HCT116 (cell line): Measurements from ENCODE around the gene UXS1. TPM values are rescaled to one million over a fixed set of nuclear protein-coding genes. Genes with fewer than 3 reads are reported as not detected.

Experiments
- ATAC-seq: fragments of 200-7000 bp; cut with Tn5 transposase; 2 replicates; pipeline ENCODE4 v1.9.1; 2020; ENCODE audit warnings: mild to moderate bottlenecking, moderate library complexity
- BruUV-seq: library from RNA; stranded (reverse); fragments of 400-500 nt; replicated peaks from 2 replicates; lab custom pipeline; 2021; lab: Mats Ljungman, UMichigan
- CTCF ChIA-PET: fragments of 300-600 bp; sonication (Branson Sonifier 250); formaldehyde crosslinking; loops from one replicate; lab custom pipeline; 2021; ENCODE audit warnings: antibody characterized with exemption; lab: Charles Lee
- POLR2A ChIA-PET: fragments of 300-600, 350-600 bp; sonication (Branson Sonifier 250); formaldehyde crosslinking; loops from one replicate; lab custom pipeline; 2021; ENCODE audit warnings: antibody characterized with exemption; lab: Charles Lee
- RAD21 ChIA-PET, 2 experiments: fragments of 300-600 bp; sonication (Branson Sonifier 250); formaldehyde crosslinking; loops; one replicate each; lab custom pipeline; 2023; ENCODE audit warnings: low total read pairs in 2 of 2; ENCODE audit not compliant: uncharacterized antibody in 2 of 2, unreplicated experiment in 2 of 2, low non-redundant PET in 1 of 2; lab: Charles Lee
- DNase-seq: peaks from one replicate; pipeline ENCODE4 v3.0.0-alpha.2; 2010; ENCODE audit warnings: low read depth, low spot score
- H2AFZ ChIP-seq: fragments of 200-600 bp; shearing (Covaris generic), sonication (generic); 2 replicates; pipeline ENCODE4 v1.6.1; 2017; ENCODE audit warnings: low read depth, mixed run types, mixed read lengths, antibody characterized with exemption, low read length; ENCODE audit not compliant: poor library complexity, severe bottlenecking
- H3K27ac ChIP-seq: 2 replicates; pipeline ENCODE4 v1.5.1; 2012; ENCODE audit warnings: low read depth, low read length
- H3K27me3 ChIP-seq: fragments of 200-600 bp; sonication (generic); 2 replicates; pipeline ENCODE4 v1.6.1; 2016; ENCODE audit warnings: mixed run types, low read length, mixed read lengths; ENCODE audit not compliant: insufficient read depth
- H3K36me3 ChIP-seq, 2 experiments: fragments of 200-500 bp in 1 of 2; fragments of 200-600 bp in 1 of 2; sonication (Bioruptor generic) in 1 of 2; sonication (generic) in 1 of 2; 2 replicates each; pipeline versions ENCODE4 v1.5.1 to v1.6.1; 2014 to 2016; ENCODE audit warnings: low read length in 2 of 2, inconsistent platforms in 1 of 2, mixed read lengths in 1 of 2, mixed run types in 1 of 2; ENCODE audit not compliant: insufficient read depth in 2 of 2, control insufficient read depth in 1 of 2
- H3K4me1 ChIP-seq, 2 experiments: fragments of 200-600 bp in 1 of 2; sonication (generic) in 1 of 2; 2 replicates each; pipeline versions ENCODE4 v1.5.1 to v1.6.1; 2012 to 2017; ENCODE audit warnings: low read length in 2 of 2, inconsistent platforms in 1 of 2, mild to moderate bottlenecking in 1 of 2, mixed read lengths in 1 of 2, mixed run types in 1 of 2, moderate library complexity in 1 of 2; ENCODE audit not compliant: insufficient read depth in 2 of 2, control insufficient read depth in 1 of 2
- H3K4me2 ChIP-seq: fragments of 200-600 bp; sonication (generic); 2 replicates; pipeline ENCODE4 v1.6.1; 2017; ENCODE audit warnings: mixed run types, low read length, mixed read lengths
- H3K4me3 ChIP-seq, 2 experiments: fragments of 200-600 bp in 1 of 2; sonication (generic) in 1 of 2; replicated peaks in 1 of 2; 2 replicates each; pipeline ENCODE4 v1.5.1; 2011 to 2016; ENCODE audit warnings: low read length in 2 of 2, control low read depth in 1 of 2, low read depth in 1 of 2, mild to moderate bottlenecking in 1 of 2, mixed read lengths in 1 of 2, mixed run types in 1 of 2
- H3K79me2 ChIP-seq: fragments of 200-600 bp; sonication (generic); 2 replicates; pipeline ENCODE4 v1.6.1; 2017; ENCODE audit warnings: mild to moderate bottlenecking, mixed run types, low read length, moderate library complexity, mixed read lengths; ENCODE audit not compliant: insufficient read depth
- H3K9ac ChIP-seq: fragments of 200-600 bp; sonication (generic); 2 replicates; pipeline ENCODE4 v1.6.1; 2016; ENCODE audit warnings: low read length, mixed read lengths
- H3K9me2 ChIP-seq: fragments of 200-600 bp; sonication (generic), shearing (Covaris generic); 2 replicates; pipeline ENCODE4 v1.6.1; 2017; ENCODE audit warnings: mixed run types, mild to moderate bottlenecking, moderate library complexity; ENCODE audit not compliant: insufficient read depth
- H3K9me3 ChIP-seq, 2 experiments: fragments of 200-500 bp in 1 of 2; fragments of 200-600 bp in 1 of 2; sonication (Bioruptor generic) in 1 of 2; sonication (generic) in 1 of 2; 2 replicates each; pipeline ENCODE4 v1.6.1; 2014 to 2017; ENCODE audit warnings: low read length in 2 of 2, mixed read lengths in 2 of 2, inconsistent platforms in 1 of 2, low read depth in 1 of 2, mild to moderate bottlenecking in 1 of 2, mixed run types in 1 of 2, moderate library complexity in 1 of 2; ENCODE audit not compliant: control insufficient read depth in 1 of 2, insufficient read depth in 1 of 2
- H4K20me1 ChIP-seq: fragments of 200-600 bp; sonication (generic), shearing (Covaris generic); 2 replicates; pipeline ENCODE4 v1.6.1; 2017; ENCODE audit warnings: mixed run types, mild to moderate bottlenecking, moderate library complexity; ENCODE audit not compliant: insufficient read depth
- ELF1 ChIP-seq: IDR thresholded peaks from 2 replicates; pipeline ENCODE4 v1.6.1; 2012; ENCODE audit warnings: low read depth, borderline replicate concordance
- JUND ChIP-seq: IDR thresholded peaks from 2 replicates; pipeline ENCODE4 v1.6.1; 2012
- MAX ChIP-seq: IDR thresholded peaks from 2 replicates; pipeline ENCODE4 v1.6.1; 2012
- POLR2A ChIP-seq: IDR thresholded peaks from 2 replicates; pipeline ENCODE4 v1.7.0; 2011; ENCODE audit warnings: borderline replicate concordance; ENCODE audit not compliant: insufficient read depth, insufficient read length; ENCODE audit errors: extremely low read depth
- POLR2AphosphoS5 ChIP-seq: IDR thresholded peaks from 2 replicates; pipeline ENCODE4 v1.6.1; 2011; ENCODE audit warnings: mild to moderate bottlenecking, low read depth, low read length, moderate library complexity
- RAD21 ChIP-seq: IDR thresholded peaks from 2 replicates; pipeline ENCODE4 v1.6.1; 2012; ENCODE audit warnings: low read depth, mild to moderate bottlenecking
- REST ChIP-seq: IDR thresholded peaks from 2 replicates; pipeline ENCODE4 v1.6.1; 2012; ENCODE audit warnings: low read depth
- SIN3A ChIP-seq: IDR thresholded peaks from 2 replicates; pipeline ENCODE4 v1.6.1; 2012; ENCODE audit warnings: low read depth
- YY1 ChIP-seq: IDR thresholded peaks from 2 replicates; pipeline ENCODE4 v1.6.1; 2011; ENCODE audit warnings: low read length, low read depth, moderate library complexity, mild to moderate bottlenecking; ENCODE audit not compliant: insufficient replicate concordance; ENCODE audit errors: extremely low read depth
- ZFX ChIP-seq: fragments of 450-650 bp; IDR thresholded peaks from 2 replicates; pipeline ENCODE4 v1.6.1; 2017
- ZNF274 ChIP-seq: fragments of 200-500 bp; sonication (Bioruptor generic); IDR thresholded peaks from 2 replicates; pipeline ENCODE4 v1.6.1; 2014; ENCODE audit warnings: mild to moderate bottlenecking, low read depth, low read length, inconsistent platforms
- intact Hi-C: fragments of 100-400 bp; cut with micrococcal nuclease; formaldehyde crosslinking; loops from 2 replicates; pipeline ENCODE4 v1.10.0; 2022
- total RNA-seq: library from RNA; stranded (reverse); gene quantifications from one replicate; pipeline ENCODE4 v1.2.1, GENCODE V29; 2021; ENCODE audit not compliant: unreplicated experiment

The UXS1 gene
- total RNA-seq, 1 experiment from 2014 or later: 45.7 TPM

GRCh38 chr2:106233350-106233706 lies 39.2 kb upstream of the UXS1 start:
- ChIA-PET POLR2A (no interaction called here), RAD21 (no interaction called here), CTCF (no interaction called here)
- DNase-seq (no peak), ATAC-seq (no peak)
- H3K4me2 ChIP-seq: no peak overlapping the region
- no peaks in the 10 kb centered on the region for H3K27me3 ChIP-seq
- H3K9me3 ChIP-seq: no peaks in the 10 kb centered on the region; a peak in 1 of 4 replicates
- intact Hi-C loops: no loop called here
- no peaks in the 10 kb centered on the region for H4K20me1 ChIP-seq
- TF ChIP-seq ZFX: no peak
- no peak for TF ChIP-seq YY1
- no peak for TF ChIP-seq JUND
- no peak for TF ChIP-seq SIN3A
- no peak for TF ChIP-seq RAD21
- no peak for TF ChIP-seq ELF1
- no peak for TF ChIP-seq POLR2AphosphoS5
- TF ChIP-seq REST: no peak
- TF ChIP-seq MAX: no peak
- no peak for TF ChIP-seq POLR2A
- no peak for TF ChIP-seq ZNF274
- no peaks in the 10 kb centered on the region for H3K9me2 ChIP-seq
- no peaks in the 10 kb centered on the region for H3K4me1 ChIP-seq
- H3K4me3 ChIP-seq: no peak overlapping the region
- no peak overlapping the region for H3K9ac ChIP-seq
- H3K79me2 ChIP-seq: no peaks in the 10 kb centered on the region
- no peak overlapping the region for H2AFZ ChIP-seq
- no peak overlapping the region for H3K27ac ChIP-seq
- no TSS peak for BruUV-seq
- no peaks in the 10 kb centered on the region for H3K36me3 ChIP-seq
